RWPE1 (cell line): ENCODE measurements around the gene KCNJ18.
"Not testable (repeated sequence)": the region's sequence is repeated elsewhere in the genome, so short reads cannot be mapped to it uniquely, and the experiment has no call there.

Experiments used
- CTCF ChIA-PET: fragments of 350-600 bp; sonication (Branson Sonifier 250); formaldehyde crosslinking; extraction: SDS; loops from one replicate; lab custom pipeline; 2021; lab: Yijun Ruan, JAX
- POLR2A ChIA-PET: fragments of 400-600 bp; formaldehyde crosslinking; extraction: SDS; loops from one replicate; lab custom pipeline; 2020; ENCODE audit warnings: antibody characterized with exemption; ENCODE audit not compliant: low non-redundant PET; lab: Yijun Ruan, JAX
- DNase-seq: peaks from one replicate; pipeline ENCODE4 v3.0.0; 2012; ENCODE audit warnings: low spot score
- H3K27ac ChIP-seq: fragments of 450-650 bp; 2 replicates; pipeline ENCODE4 v1.5.1; 2017
- TF ChIP-seq, protein P1 (sequence below): fragments of 450-650 bp; conservative IDR thresholded peaks from 2 replicates; pipeline ENCODE4 v1.5.1; 2017; ENCODE audit warnings: low read depth, mild to moderate bottlenecking

Gene KCNJ18

DNA sequence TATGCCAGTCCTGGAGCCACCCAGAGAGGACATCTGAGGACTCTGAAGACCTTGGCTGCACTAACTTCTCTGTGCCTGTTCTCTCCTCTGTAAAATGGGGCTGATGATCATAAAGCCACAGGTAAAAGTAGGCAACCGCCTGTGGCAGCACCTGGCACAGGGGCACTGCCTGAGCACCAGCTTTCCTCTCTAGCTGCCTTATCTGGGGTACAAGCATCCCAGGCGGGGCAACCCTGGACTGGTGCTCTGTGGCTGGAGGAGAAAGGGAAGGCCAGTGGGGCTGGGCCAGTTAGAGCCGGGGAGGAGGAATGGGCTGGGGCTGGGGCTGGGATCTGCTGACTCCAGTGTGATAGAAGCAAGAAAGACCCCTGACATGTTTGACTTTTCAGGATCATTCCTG, 18.2 kb downstream of the KCNJ18 start:
- DNase-seq, CTCF ChIA-PET, POLR2A ChIA-PET, H3K27ac ChIP-seq: not testable (repeated sequence)

DNA sequence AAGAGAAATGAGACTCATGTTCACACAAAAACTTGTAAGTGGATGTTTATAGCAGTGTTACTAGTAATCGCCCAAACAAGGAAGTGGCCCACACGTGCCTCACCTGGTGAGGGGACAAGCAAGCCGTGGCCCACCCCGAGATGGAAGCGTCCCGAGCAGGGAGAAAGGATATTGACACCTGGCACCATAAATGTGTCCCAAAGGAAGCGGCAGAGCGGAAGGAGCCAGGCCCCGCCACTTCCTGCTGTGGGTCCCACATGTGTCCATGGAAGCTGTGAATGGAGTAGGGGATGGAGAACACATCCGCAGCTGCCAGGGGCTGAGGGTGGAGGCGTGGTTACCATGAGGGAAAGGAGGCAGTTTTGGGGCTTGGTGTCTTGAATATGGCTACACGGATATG, 18.9 kb downstream of the KCNJ18 start:
- ChIA-PET POLR2A (no interaction called here), CTCF (no interaction called here)
- no peak for DNase-seq
- H3K27ac ChIP-seq = no peak overlapping the region
- TF ChIP-seq, protein P1, sequence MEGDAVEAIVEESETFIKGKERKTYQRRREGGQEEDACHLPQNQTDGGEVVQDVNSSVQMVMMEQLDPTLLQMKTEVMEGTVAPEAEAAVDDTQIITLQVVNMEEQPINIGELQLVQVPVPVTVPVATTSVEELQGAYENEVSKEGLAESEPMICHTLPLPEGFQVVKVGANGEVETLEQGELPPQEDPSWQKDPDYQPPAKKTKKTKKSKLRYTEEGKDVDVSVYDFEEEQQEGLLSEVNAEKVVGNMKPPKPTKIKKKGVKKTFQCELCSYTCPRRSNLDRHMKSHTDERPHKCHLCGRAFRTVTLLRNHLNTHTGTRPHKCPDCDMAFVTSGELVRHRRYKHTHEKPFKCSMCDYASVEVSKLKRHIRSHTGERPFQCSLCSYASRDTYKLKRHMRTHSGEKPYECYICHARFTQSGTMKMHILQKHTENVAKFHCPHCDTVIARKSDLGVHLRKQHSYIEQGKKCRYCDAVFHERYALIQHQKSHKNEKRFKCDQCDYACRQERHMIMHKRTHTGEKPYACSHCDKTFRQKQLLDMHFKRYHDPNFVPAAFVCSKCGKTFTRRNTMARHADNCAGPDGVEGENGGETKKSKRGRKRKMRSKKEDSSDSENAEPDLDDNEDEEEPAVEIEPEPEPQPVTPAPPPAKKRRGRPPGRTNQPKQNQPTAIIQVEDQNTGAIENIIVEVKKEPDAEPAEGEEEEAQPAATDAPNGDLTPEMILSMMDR = no peak

DNA sequence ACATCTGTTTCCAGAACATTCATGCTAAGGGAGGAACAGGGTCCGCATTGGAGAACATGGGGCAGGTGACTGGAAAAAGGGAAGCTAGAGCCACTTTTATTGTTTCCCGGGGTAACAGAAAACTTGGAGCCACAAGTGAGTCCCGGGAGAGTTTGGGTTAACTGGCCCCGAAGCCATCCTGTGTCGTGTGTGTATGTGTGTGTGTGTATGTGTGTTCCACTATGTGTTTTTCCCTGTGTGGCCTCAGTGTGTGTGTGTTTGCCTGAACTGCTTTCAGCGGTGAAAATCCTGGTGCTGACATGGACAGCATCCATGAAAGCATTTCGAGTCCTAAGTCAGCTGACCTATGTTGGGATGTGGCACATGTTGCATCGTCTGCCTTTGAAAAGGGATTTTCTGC, 20.7 kb downstream of the KCNJ18 start:
- DNase-seq, H3K27ac ChIP-seq, POLR2A ChIA-PET, CTCF ChIA-PET: not testable (repeated sequence)

DNA sequence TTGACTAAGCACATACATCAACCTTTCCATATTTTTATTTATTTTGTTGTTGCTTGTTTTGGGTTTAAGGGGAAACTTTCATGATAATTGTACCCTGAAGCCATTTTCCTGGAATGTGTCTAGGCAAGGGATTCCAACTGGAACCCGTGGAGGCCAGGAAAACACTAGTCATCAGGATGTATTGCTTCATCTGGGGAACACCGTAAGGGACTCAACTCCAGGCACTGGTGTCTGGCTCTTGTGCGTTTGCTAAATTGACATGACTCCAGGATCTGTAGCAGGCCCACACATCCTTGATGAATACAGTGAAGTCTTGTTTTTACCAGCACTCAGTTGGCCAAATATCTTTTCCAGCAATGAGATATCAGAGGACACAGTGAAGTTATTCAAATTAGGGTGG, 21.3 kb downstream of the KCNJ18 start:
- POLR2A ChIA-PET, H3K27ac ChIP-seq, CTCF ChIA-PET, DNase-seq: not testable (repeated sequence)

DNA sequence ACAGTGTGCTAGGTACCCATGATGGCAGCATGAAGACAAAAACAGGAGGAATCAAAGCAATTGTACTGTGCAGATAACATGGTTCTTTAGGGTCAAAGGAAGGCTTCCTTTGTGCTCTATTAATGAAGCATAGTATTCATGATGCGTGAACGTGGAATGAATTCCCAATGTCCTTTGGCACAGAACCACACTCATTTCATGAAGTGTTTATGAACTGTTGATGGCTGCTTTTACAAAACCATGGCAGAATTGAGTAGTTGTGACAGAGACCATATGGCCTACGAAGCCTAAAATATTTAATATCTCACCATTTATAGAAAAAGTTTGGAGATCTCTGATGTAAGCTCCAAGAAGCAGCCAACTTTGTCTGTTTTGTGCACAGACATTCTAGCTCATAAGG, 22.4 kb downstream of the KCNJ18 start:
- CTCF ChIA-PET, H3K27ac ChIP-seq, DNase-seq, POLR2A ChIA-PET: not testable (repeated sequence)

DNA sequence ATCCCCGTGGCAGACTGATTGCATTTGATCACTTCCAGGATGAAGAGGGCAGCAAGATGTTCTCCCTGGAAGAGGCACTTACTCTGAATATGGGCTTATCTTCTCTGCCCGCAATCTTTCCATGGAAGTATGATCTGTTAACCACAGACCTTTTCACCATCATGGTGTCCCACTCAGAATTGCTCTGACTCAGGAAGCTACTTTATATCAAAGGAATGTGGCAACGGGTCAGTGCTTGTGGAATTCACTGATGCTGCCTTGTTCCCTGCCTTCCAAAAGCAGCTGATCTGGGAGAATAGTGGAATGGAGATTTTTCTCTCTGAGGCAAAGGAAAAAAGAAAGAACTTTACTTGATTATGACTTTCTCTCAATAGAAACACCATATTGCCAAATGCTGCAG, 23.6 kb downstream of the KCNJ18 start:
- H3K27ac ChIP-seq, DNase-seq, CTCF ChIA-PET, POLR2A ChIA-PET: not testable (repeated sequence)

DNA sequence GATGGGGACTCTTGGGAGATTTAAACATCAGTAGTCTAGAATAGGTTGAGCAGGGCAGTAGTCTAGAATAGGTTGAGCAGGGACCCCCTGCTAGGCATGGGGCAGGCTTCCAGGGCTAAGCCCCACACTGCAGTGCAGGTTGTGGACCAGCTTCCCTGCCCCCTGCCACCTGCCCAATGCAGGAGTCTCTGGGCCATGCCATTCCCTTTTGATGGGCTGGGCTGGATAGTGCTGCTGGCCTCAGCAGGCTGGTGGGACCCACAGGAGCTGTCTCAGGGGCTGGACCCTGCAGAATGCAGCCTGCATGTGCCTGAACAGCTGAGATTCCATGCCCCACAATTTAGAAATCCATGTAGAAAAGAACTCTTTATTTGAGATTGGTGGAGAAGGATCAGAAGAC, 26.6 kb downstream of the KCNJ18 start:
- not testable (repeated sequence) for DNase-seq

DNA sequence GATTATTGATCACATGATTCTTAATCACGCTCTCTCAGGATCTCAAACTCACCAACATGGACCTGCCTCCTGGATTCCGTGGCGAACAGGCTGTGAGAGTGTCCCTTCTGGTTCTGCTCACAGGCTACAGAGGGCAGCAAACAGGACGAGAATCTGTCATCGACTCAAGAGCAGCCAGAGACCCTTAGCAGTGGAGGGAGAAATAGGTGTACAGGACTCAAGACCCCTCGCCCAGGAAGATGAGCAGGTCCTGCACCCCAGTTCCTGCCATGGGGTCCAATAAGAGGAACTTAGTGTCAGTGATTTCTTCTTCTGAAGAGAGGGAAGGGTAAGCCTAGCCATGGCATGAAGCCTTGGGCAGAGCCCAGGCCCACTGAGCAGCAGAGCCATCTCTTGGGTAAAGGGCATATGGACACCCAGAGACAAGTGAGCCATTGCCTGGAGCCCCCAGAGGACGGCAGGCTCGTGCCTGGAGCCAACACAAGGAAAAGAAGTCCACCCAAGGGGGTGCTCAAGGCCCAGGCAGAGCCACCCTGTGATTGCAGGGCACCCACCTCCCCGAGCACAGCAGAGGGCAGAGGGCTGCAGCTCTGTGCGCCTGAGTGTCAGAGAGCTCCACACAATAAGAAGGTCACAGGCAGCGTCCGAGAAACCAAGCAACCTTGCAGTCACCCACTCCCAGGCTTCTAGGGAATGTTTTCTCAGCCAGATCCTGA, 27.3 kb downstream of the KCNJ18 start:
- POLR2A ChIA-PET, CTCF ChIA-PET, H3K27ac ChIP-seq, DNase-seq: not testable (repeated sequence)

More for the DNA sequence above, 26.6 kb downstream of the KCNJ18 start:
- POLR2A ChIA-PET, CTCF ChIA-PET, H3K27ac ChIP-seq: not testable (repeated sequence)

DNA sequence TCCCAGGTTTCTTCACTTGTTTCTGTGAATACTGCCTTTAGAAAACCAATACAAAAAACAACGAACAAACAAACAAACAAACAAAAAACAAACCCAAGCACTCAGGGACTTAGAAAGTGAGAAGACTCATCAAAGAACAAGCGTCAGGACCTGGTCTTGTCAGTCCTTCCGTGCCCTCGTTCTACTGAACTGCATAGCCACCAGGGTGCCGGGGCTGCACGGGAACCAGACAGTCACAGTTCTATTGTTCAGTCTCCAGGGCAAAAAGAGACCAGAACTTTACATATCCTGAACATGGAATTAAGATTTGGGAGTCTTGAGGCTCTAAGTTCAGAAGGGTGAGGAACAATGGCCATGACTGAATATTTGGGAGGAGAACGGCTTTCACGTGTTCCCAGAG, 28.2 kb downstream of the KCNJ18 start:
- CTCF ChIA-PET, DNase-seq, H3K27ac ChIP-seq, POLR2A ChIA-PET: not testable (repeated sequence)

DNA sequence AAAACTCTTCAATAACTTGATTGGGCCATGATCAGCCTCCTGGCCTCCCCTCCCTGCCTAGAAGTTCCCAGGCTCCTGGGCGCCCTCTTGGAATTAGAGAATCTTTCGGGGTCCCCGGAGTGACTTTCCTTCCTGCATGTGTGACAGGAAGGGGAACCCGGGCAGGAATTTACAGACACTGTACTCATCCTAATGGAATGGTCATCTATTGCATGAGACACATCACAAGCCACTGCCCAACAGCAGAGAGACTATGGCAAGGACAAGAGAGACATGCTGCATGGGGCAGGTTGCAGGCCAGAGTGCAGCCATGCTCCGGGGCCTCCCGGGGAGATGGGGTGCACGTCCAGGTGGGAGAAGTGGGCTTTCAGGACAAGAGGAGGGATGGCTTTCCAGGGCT, 29.9 kb downstream of the KCNJ18 start:
- DNase-seq, CTCF ChIA-PET, POLR2A ChIA-PET, H3K27ac ChIP-seq: not testable (repeated sequence)

DNA sequence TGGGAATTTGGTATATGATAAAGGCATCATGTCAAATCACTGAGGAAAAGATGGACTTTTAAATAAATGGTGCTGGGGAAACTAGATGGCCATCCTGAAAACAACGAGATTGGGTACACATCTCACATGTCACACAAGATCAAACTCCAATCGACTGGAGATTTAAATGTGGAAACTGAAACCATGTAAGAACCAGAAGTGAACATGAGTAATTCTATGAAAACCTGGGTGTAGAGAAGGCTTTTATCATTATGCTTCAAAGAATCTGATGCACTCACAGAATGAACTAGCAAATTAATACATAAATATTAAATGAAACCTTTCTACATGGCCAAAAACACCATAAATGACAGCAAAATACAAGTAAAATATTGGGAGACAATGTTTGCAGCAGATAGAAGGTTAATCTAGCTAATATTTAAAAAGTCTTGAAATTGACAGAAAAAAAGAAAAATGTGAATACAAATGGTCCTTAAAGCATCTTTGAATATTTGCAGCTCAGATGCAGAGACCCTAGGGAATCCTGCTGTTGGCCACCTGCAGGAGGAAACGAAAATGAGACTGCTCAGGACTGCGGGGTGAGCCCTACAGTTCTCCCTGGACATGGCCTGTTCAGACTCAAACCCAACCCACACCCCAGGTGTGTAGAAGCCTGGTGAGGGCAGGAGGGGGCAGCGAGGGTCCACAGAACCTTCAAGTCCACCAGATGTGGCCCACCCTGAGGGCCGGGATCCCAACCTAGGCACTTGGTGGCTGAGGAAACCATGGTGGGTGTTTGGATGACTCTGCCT, 32.1 kb downstream of the KCNJ18 start:
- DNase-seq, CTCF ChIA-PET, H3K27ac ChIP-seq, POLR2A ChIA-PET: not testable (repeated sequence)

DNA sequence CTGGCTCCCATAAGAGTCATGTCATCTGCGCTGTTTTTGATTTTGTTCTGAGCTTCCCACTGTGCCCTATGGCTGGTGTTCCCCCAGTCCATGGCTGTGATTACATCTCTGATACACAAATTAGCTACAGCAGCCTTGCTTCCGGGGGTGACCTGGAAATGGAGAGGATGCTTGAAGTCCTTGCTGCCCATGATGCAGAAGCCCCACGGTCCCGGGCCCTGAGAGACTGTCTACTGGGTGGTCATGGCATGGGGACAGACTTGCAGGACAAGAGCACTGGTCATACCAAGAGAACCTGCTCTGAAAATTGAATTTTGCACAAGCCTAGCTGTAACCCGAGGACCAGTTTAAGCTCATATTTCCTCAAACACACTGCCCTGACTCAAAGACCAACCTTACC, 38.8 kb downstream of the KCNJ18 start:
- CTCF ChIA-PET = interaction anchor here (0.5 kb wide), 1 partner anchor 182 kb away, joined by 3 read pairs; no protein-coding TSS in a partner anchor
- POLR2A ChIA-PET, DNase-seq, H3K27ac ChIP-seq: not testable (repeated sequence)

DNA sequence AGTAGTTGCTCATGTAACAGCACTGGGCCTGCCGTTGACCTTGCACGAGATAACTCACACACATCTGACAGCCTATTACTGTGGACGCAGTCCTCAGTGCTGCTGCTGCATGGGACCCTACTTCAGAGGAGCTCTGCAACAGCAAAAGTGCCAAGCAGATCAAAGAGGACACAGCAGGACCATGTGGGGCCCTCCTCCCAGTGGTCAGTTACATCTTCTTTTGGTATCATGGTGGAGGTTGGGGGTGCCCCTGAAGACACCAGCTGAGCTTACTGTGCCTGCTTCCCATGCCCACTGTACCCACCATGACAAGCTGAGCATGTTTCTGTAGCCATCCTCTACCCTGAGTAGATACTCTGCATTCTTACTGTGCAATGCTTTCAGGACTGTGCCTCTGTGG, 41.6 kb downstream of the KCNJ18 start:
- DNase-seq, H3K27ac ChIP-seq, POLR2A ChIA-PET: not testable (repeated sequence)
- CTCF ChIA-PET = interaction anchor here (1.2 kb wide), 1 partner anchor 221 kb away, joined by 3 read pairs; no protein-coding TSS in a partner anchor

DNA sequence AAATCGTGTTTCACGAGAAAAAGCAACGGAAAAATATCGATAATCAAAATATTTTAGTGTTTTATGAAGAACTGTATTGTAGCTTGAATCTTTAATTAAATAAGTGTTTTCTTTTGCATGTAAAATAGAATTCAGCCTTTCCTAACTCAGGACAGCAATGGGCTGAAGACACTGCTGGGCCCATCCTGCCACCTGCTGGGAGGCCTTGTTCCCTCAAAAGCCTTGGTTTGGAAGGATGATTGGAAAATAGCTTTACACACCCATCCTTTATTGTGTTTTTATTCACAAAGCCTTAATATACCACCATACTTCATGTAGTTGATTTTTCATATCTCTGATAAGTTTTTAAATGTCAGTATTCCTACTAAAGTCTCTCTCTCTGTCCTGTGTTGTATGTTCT, 43.5 kb downstream of the KCNJ18 start:
- H3K27ac ChIP-seq, POLR2A ChIA-PET, CTCF ChIA-PET, DNase-seq: not testable (repeated sequence)

DNA sequence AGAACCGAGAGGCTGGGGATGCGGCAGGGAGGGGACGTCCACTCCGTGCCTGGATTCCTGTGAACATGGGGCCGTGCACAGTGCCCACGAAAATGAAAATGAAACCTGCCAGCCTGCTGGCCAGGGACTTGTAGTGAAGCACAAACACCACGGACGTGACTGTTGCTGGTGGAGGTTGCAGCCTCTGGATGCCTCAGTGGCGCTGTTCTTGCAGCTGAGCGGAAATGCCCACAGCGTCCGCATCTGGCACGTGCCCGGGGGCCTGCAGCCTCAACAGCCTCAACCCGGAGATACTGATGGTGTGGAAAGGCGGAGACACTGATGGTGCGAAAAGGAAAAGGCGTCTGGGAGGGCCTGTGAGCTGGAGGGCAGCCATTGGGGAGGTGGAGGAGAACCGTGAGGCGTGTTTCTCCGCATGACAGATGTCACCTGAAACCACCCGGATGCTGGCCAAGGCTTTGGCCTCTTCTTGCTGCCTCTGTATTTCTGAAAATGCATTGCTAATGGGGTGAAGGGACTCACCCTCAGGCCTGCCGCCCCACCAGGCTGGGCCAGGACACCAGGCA, 44.8 kb downstream of the KCNJ18 start:
- POLR2A ChIA-PET, DNase-seq: not testable (repeated sequence)
- CTCF ChIA-PET = interaction anchor here (0.6 kb wide), 1 partner anchor 25 kb away, joined by 3 read pairs; no protein-coding TSS in a partner anchor

DNA sequence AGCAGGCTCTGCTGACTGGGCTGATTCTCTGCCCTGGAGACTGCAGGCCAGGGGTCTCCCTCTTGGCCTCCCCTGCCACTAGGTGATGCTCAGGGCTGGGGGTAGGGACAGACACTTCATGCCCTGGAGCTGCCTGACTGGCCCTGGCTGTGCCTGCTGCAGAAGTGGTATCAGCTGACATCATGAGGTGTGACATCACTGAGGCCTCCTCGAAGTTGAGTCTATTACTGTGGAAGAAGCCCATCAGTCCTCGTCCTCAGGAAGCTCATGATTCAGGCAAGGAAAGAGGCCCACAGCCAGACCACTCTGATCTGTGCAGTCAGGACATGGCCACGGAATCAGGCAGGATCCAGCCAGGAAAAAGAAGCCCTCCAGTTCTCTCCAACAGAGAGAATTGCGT, 45.9 kb downstream of the KCNJ18 start:
- CTCF ChIA-PET, DNase-seq, H3K27ac ChIP-seq, POLR2A ChIA-PET: not testable (repeated sequence)

More for the DNA sequence above, 44.8 kb downstream of the KCNJ18 start:
- H3K27ac ChIP-seq = not testable (repeated sequence)
